Measurements from ENCODE around the gene HLA-G. TPM values are rescaled to one million over a fixed set of nuclear protein-coding genes. Genes with fewer than 3 reads are reported as not detected.
"Not testable (repeated sequence)": the region's sequence is repeated elsewhere in the genome, so short reads cannot be mapped to it uniquely, and the experiment has no call there.

Gene HLA-G
- not detected in 2 replicates for total RNA-seq (2014; rRNA removed; shearing (Covaris generic))

DNA sequence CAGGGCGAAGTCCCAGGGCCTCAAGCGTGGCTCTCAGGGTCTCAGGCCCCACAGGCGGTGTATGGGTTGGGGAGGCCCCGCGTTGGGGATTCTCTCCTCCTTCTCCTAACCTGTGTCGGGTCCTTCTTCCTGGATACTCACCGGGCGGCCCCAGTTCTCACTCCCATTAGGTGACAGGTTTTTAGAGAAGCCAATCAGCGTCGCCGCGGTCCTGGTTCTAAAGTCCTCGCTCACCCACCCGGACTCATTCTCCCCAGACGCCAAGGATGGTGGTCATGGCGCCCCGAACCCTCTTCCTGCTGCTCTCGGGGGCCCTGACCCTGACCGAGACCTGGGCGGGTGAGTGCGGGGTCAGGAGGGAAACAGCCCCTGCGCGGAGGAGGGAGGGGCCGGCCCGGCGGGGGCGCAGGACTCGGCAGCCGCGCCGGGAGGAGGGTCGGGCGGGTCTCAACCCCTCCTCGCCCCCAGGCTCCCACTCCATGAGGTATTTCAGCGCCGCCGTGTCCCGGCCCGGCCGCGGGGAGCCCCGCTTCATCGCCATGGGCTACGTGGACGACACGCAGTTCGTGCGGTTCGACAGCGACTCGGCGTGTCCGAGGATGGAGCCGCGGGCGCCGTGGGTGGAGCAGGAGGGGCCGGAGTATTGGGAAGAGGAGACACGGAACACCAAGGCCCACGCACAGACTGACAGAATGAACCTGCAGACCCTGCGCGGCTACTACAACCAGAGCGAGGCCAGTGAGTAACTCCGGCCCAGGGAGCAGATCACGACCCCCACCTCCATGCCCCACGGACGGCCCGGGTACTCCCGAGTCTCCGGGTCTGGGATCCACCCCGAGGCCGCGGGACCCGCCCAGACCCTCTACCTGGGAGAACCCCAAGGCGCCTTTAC lies at the start of gene HLA-G:
TSS of gene HLA-G (plus strand) at position 247 of the 892 bp plus-strand sequence. CDS start at position 267, 20 bp downstream.
- DNase-seq (ENCODE audit: low read depth): no peak

DNA sequence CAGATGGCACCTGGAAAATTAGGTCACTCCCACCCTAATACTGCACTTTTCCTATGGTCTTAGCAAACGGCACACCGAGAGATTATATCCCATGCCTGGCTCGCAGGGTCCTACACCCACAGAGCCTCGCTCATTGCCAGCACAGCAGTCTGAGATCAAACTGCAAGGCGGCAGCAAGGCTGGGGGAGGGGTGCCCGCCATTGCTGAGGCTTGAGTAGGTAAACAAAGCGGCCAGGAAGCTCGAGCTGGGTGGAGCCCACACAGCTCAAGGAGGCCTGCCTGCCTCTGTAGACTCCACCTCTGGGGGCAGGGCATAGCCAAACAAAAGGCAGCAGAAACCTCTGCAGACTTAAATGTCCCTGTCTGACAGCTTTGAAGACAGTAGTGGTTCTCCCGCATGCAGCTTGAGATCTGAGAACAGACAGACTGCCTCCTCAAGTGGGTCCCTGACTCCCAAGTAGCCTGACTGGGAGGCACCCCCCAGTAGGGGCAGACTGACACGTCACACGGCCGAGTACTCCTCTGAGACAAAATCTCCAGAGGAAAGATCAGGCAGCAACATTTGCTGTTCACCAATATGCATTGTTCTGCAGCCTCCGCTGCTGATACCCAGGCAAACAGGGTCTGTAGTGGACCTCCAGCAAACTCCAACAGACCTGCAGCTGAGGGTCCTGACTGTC lies 47.5 kb upstream of the HLA-G start:
- DNase-seq (ENCODE audit: low read depth): not testable (repeated sequence)

DNA sequence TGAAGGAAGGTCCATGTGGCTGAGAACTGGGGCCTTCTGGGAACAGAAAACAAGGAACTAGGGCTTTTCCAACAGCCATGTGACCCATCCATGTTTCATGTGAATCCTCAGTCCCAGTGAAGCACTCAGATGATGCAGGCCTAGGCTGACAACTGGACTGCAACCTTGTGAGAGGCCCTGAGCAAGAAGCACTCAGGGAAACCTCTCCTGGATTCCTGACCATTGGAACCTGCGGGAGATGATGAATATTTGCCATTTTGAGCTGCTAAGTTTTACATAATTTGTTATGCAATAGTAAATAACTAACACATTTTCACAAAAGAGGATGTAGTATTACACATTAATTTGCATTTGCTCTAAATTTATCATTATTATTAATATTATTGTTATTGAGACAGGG lies 38.4 kb upstream of the HLA-G start:
- no peak for DNase-seq (ENCODE audit: low read depth)

DNA sequence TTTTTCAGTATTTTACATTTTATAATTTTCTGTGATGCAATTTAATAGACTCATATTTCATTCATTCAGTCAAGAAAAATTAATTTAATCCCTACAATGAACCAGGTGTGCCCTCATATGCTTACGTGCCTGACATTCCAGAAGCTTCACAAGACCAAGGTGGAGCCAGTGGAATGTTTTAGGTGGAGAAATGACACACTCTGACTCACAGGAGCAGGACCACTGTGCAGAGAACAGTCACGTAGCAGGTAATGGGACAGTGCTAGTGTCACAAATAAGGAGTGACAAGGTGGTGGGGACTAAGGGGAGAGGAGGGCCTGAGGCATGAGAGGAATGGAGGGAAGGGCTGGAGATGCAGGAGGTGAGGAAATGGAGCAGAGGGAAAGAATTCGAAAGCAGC lies 37.0 kb upstream of the HLA-G start:
- DNase-seq (ENCODE audit: low read depth): no peak

DNA sequence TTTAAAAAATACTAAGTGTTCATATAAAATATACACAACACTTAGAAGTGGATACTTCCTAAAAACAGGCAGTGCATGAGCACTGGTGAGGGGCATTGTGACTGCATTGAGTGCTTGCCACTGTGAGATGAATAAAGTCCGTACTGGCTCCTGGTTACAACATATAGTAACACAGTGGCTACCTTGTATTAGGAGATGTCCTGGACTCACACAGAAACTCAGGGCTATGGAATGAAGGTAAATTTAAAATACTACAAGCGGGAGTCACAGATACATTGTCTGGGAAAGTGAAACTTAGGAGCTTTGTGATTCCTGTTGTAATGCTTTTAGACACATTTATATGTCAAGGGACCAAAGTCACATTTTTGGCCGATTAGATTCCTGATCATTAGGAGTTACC lies 36.5 kb upstream of the HLA-G start:
- DNase-seq (ENCODE audit: low read depth): no peak

DNA sequence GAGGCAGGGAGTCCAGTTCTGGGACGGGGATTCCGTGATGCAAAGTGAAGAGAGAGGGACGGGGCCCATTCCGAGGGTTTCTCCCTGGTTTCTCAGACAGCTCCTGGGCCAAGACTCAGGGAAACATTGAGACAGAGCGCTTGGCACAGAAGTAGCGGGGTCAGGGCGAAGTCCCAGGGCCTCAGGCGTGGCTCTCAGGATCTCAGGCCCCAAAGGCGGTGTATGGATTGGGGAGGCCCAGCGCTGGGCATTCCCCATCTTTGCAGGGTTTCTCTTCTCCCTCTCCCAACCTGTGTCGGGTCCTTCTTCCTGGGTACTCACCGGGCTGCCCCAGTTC lies 35.9 kb upstream of the HLA-G start:
- DNase-seq (ENCODE audit: low read depth): peak; percentile 8

DNA sequence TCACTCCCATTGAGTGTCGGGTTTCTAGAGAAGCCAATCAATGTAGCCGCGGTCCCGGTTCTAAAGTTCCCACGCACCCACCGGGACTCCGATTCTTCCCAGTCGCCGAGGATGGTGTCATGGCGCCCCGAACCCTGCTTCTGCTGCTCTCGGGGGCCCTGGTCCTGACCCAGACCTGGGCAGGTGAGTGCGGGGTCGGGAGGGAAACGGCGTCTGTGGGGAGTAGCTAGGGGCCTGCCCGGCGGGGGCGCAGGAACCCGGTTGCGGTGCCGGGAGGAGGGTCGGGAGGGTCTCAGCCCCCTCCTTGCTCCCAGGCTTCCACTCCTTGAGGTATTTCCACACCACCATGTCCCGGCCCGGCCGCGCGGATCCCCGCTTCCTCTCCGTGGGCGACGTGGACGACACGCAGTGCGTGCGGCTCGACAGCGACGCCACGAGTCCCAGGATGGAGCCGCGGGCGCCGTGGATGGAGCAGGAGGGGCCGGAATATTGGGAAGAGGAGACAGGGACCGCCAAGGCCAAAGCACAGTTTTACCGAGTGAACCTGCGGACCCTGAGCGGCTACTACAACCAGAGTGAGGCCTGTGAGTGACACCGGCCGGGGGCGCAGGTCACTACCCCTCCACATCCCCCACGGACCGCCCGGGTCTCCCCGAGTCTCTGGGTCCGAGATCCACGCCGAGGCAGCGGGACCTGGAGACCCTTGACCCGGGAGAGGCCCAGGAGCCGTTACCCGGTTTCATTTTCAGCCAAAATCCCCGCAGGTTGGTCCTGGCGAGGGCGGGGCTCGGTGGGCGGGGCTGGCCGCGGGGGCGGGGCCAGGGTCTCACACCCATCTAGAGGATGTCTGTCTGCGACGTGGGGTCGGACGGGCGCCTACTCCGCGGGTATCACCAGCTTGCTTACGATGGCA lies 35.2 kb upstream of the HLA-G start:
- peak; percentile 56 for DNase-seq (ENCODE audit: low read depth)

DNA sequence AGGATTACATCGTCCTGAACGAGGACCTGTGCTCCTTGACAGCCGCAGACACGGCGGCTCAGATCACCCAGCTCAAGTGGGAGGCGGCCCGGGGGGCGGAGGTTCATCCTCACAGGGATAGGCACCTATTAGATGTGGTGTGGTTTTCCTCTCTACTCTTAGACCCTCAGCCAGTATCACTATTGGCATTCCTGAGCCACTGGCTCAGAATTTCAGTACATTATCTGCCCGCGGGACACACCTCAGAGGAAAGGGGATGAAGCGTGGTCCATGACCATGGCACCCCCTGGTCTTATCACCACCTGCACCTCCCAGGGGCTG lies 34.6 kb upstream of the HLA-G start:
- no peak for DNase-seq (ENCODE audit: low read depth)

DNA sequence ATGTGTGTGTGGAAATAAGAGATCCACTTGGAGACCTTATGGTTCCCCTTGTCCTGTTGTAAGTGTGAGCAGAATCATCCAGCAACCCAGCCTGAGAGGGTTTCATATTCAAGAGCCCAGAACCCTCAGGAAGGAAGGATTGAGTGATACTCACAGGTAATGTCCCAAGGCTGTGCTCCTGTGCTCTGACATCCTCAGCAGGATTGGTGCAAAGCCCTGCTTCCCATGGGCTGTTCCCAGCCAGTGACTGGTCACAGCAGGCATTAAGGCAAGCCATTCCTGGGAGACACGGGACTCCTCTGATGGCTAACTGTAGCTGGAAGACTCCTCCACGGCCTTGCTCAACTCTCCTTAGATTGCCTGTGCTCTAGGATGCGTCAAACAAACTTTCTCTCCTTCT lies 33.8 kb upstream of the HLA-G start:
- DNase-seq (ENCODE audit: low read depth): no peak

DNA sequence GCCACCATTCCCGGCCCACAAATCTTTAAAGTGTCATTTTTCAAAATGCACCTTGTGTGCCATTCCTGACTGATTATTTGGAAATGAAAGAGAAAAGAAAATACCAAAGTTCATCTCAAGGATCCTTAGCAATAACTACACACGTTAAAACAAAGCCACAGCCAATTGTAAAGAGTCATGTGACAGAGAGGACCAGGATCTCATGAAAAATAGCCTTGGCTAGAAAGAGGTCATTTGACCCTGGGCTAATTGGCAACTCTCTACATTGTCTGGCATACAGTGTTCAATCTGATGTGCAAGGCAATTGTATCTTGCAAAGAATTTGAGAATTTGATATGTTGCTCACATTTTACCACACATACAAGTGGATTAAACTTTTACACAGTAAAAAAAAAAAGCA lies 31.6 kb upstream of the HLA-G start:
- DNase-seq (ENCODE audit: low read depth): no peak

DNA sequence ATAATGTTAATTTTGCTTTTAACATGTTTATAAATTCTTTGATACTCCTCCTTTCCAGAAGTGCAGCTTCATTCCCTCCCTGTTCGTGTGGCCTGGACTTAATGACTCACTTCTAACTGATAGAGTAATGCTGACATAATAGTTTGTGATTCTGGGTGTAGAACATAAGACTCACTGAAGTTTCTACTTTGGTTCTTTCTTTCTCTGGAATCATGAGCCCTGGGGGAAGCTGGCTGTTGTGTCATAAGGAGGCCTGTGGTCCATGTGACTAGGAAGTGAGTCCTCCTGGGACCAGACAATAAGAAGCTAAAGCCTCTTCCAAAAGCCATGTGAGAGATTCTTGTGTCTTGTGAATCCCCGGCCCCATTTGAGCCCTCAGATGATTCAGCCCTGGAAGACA lies 30.5 kb upstream of the HLA-G start:
- DNase-seq (ENCODE audit: low read depth): peak; percentile 77

DNA sequence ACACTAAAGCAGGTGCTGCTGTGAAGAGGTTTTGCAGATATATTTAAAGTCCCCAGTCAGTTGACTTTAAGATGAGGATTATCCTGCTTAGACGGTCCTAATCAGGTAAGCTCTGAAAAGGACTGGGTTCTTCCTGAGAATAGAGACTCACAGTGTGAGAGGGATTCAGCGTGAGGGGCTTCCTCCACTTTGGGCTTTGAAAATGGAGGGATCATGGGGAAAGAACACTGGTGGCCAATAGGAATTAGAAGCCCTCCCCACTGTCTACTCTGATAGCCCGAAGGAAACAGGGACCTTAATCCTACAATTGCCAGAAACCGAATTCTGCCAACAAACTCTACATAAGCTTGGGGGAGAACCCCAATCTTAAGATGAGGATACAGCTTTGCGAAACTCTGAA lies 29.7 kb upstream of the HLA-G start:
- DNase-seq (ENCODE audit: low read depth): no peak

DNA sequence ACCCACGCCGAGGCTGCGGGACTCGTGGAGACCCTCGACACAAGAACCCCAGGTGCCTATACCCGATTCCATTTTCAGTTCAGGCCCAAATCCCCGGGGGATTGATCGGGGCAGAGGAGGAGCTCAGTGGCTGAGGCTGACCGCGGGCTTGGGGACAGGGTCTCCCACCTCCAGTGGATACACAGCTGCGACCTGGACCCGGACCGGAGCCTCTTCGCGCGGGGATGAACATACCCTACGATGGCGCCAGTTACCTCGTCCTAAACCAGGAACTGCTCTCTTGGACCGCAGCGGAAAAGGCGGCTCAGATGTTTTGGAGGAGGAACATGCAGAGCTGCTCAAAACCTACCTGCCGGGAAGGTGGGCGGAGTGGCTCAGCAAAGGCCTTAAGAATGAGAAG lies 27.4 kb upstream of the HLA-G start:
- no peak for DNase-seq (ENCODE audit: low read depth)

DNA sequence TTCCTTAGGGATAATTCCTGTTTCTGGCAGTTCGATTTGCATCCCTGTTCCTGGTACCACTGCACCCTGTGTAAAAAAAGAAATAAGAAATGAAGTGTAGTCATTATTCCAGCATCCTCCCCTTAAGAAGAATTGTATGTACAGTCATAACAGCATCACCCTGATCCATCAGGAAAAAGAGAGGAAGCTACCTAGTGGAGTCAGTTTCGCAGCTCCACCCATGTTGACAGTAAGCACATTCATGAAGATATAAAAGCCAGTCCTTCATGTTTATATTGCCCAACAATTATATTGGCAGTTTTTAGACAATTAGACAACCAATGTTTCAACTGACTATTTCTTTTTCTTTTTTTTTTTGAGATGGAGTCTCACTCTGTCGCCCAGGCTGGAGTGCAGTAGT lies 21.2 kb upstream of the HLA-G start:
- no peak for DNase-seq (ENCODE audit: low read depth)

DNA sequence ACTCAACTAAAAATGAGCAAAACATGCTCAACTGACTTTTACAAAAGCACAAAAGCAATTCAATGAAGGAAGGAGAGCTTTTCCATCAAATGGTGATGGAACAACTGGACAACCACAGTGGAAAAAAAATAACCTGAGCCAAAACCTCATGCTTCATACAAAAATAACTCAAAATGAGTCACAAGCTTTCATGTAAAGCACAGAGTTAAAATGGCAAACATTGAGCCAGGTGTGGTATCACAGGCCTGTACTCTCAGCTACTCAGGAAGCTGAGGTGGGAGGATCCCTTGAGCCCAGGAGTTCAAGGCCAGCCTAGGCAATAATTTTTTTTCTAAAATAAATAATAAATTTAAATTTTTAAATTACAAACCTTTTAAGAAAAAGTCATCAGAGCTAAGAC lies 18.4 kb upstream of the HLA-G start:
- peak; percentile 20 for DNase-seq (ENCODE audit: low read depth)

DNA sequence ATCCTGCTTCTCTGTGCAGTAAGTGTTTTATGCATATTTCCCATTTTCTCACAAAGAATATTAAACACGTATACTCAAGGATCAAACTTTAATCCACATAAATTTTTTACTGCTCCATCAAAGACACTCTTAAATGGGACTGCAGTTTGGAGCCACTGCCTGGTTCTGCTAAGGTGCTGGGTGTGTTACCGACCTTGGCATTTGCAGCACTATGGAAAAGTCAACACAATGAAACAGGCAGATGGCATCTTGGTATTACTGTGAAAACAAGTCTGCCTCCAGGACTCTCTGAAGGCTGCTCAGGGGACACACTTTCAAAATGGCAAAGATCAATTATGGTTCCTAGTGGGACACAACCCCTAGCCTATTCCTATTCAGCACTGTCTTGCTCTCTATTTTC lies 17.3 kb upstream of the HLA-G start:
- DNase-seq (ENCODE audit: low read depth): no peak

DNA sequence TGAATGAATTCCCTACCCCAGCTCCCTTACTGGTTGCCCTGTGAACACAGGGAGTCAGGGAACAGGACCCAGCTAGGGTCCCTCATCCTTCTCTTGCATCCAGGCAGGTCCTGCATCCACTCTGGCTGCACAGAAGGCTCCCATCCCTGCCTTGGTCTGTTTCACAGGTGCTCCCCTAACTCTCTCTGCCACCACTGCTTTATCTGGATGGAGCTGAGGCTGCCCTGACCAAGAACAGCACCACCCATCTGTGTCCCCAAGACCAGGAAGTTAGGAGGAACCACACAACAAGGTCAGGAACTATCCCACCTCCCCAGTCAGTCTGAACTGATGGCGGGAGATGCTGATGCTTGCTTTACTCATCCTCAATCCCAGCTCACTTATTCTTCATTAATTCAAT lies 16.2 kb upstream of the HLA-G start:
- DNase-seq (ENCODE audit: low read depth): no peak

DNA sequence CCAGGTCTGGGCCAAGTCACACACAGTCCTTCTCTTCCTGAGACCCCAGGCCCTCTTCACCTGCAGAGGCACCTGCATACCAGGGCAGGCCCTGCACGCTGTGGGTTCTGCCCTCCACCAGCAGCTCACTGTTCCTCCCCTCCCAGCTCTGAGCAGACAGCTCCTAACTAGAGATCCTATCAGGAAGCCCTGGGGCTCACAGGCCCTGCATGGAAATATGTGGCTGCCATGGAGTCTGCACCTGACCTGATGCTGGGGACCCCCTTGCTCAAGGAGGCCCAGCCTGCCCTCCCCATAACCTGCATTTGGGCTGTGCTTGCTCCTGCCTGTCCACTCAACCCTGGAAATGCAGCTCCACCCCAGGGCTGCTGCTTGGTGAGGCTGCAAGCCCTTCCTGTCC lies 14.6 kb upstream of the HLA-G start:
- no peak for DNase-seq (ENCODE audit: low read depth)

DNA sequence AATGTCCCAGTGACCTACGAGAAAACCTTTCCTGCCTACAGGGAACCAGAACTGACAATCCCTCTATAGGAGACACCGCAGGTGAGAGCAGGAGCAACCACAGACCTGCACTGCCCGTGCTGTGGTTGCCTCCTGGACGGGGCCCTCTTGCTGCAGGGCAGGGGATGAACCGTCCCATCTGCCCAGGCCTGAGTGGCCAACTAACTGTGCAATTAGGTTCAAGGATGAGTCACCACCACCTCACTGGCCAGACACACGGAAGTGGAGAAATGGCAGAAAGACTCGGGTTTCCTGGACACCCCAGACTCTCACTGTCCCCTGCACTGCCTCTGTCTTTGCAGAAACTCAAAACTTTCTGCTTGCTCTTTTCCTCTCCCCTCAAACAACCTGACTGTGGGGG lies 13.8 kb upstream of the HLA-G start:
- DNase-seq (ENCODE audit: low read depth): peak; percentile 85

DNA sequence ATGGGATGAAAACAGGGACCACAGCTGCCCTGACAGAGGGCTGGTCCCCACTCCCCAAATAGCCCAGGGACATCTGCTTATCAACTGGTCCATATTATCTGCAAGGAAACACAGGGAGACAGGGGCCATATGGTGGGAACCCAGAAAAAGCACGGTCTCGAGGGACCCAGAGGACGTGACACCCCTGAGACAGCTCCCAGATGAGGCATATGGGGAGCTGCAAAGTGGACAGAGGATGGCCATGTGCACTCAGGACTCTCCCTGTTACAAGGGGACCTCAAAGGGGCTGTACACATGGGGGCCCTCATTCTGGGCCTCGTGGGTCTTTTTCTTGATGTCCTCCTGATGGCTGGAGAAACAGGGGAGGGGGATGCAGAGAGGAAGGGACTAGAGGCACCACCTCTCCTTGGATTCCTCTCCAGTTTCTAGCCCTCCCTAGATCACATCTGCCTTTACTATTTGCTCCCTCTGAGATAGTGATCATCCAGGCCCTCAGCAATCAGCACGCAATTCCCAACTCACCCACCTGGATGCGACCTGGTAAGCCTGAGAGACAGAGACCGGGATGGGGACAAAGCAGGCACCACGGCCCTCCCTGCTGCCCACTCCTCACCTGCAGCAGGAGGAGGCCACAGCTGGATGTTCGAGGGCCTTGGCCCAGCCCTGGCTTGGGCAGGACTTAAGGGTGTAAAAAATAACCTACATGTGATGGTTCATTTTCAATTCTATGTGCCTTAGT lies 13.1 kb upstream of the HLA-G start:
- no peak for DNase-seq (ENCODE audit: low read depth)

DNA sequence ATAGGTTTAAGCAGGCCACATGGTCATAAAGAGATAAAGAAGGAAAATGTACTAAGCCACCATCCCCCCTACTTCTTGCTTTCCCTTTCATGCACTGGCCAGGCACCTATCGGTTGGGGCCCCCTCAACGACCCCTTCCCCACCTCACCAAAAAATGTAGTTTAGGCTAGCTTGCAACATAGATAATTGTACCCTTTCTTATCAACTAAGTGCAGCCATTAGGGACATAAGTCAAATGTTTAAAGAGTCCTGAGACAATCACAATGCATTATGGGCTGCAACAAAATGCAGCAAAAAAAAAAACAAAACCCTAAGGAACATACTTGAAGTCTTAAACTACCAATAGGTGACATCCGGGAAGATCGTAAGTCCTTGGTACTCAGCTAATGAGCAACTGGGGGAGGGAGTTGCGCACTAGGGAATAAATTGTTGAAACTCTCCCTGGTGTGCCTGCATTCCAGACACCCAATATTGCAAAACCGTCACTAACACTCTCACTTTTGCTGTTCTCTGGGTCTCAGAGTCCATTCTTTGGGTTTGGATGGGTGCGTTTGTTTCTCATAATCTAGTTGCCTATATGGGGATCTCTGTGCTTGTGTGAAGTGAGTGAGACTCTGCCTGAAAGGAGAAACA lies 12.4 kb upstream of the HLA-G start:
- DNase-seq (ENCODE audit: low read depth): no peak

Data from RPMI7951 (cell line).